Measurements from ENCODE around the gene FBXO34. TPM values are rescaled to one million over a fixed set of nuclear protein-coding genes. Genes with fewer than 3 reads are reported as not detected.
"Not testable (repeated sequence)": the region's sequence is repeated elsewhere in the genome, so short reads cannot be mapped to it uniquely, and the experiment has no call there.

Gene FBXO34
- total RNA-seq, 4 donors from 2014 or later = 18.8 to 32.5 (median 21.8) TPM

- H3K36me3 ChIP-seq = peaks cover 0 to 9% of the 10 kb centered on the region in 2 donors
- no peak overlapping the region for H3K27ac ChIP-seq
- no peaks in the 10 kb centered on the region for H3K27me3 ChIP-seq
- H3K4me3 ChIP-seq = no peak overlapping the region
- TF ChIP-seq POLR2A (IDR thresholded peaks at IDR 0.05) (no peak), POLR2AphosphoS5 (IDR thresholded peaks at IDR 0.05) (no peak), CTCF (IDR thresholded peaks at IDR 0.05) (no peak), EP300 (IDR thresholded peaks at IDR 0.05) (no peak)
- H3K9me3 ChIP-seq = no peaks in the 10 kb centered on the region
- no peak for ATAC-seq
- peaks cover 0 to 56% (median 4%) of the 10 kb centered on the region in 3 donors for H3K4me1 ChIP-seq
Measured at GRCh38 chr14:55303125-55303499, 31.9 kb downstream of the FBXO34 start.

GRCh38 chr14:55303691-55304145, 32.5 kb downstream of the FBXO34 start:
- H3K36me3 ChIP-seq = peaks cover 0 to 4% of the 10 kb centered on the region in 2 donors
- H3K27ac ChIP-seq = no peak overlapping the region
- WGBS, 2 donors (ENCODE audit: low coverage in 1 of 2) = 44 to 52% methylated on average over 2 of the region's 2 CpGs
- no peak for ATAC-seq
- H3K9me3 ChIP-seq = no peaks in the 10 kb centered on the region
- H3K4me3 ChIP-seq = no peak overlapping the region
- H3K27me3 ChIP-seq = no peaks in the 10 kb centered on the region
- H3K4me1 ChIP-seq = peaks cover 0 to 57% (median 4%) of the 10 kb centered on the region in 3 donors
- no peak for TF ChIP-seq POLR2A (IDR thresholded peaks at IDR 0.05)
- no peak for TF ChIP-seq CTCF (IDR thresholded peaks at IDR 0.05)
- no peak for TF ChIP-seq POLR2AphosphoS5 (IDR thresholded peaks at IDR 0.05)
- no peak for TF ChIP-seq EP300 (IDR thresholded peaks at IDR 0.05)

GRCh38 chr14:55306938-55307589, 35.8 kb downstream of the FBXO34 start:
- peak; percentile 67 for ATAC-seq
- no peaks in the 10 kb centered on the region for H3K27me3 ChIP-seq
- H3K9me3 ChIP-seq = peaks cover 0 to 1% (median 0%) of the 10 kb centered on the region in 3 donors
- peaks cover 0 to 63% (median 4%) of the 10 kb centered on the region in 3 donors for H3K4me1 ChIP-seq
- TF ChIP-seq CTCF (IDR thresholded peaks at IDR 0.05) (no peak), EP300 (IDR thresholded peaks at IDR 0.05) (no peak), POLR2A (IDR thresholded peaks at IDR 0.05) (no peak), POLR2AphosphoS5 (IDR thresholded peaks at IDR 0.05) (no peak)
- H3K36me3 ChIP-seq = peaks cover 0 to under 1% of the 10 kb centered on the region in 2 donors
- no peak overlapping the region for H3K4me3 ChIP-seq
- peak overlapping the region in 1 of 4 donors; percentile 12 for H3K27ac ChIP-seq
- WGBS, 2 donors (ENCODE audit: low coverage in 1 of 2) = 38 to 62% methylated on average over 3 to 5 of the region's 5 CpGs

- TF ChIP-seq POLR2A (IDR thresholded peaks at IDR 0.05) (no peak), CTCF (IDR thresholded peaks at IDR 0.05) (no peak), POLR2AphosphoS5 (IDR thresholded peaks at IDR 0.05) (no peak), EP300 (IDR thresholded peaks at IDR 0.05) (no peak)
- no peaks in the 10 kb centered on the region for H3K27me3 ChIP-seq
- H3K4me1 ChIP-seq = peaks cover 0 to 42% (median 4%) of the 10 kb centered on the region in 3 donors
- no peak overlapping the region for H3K27ac ChIP-seq
- peaks cover 0 to 11% (median 0%) of the 10 kb centered on the region in 3 donors for H3K9me3 ChIP-seq
- ATAC-seq = no peak
- WGBS, 2 donors (ENCODE audit: low coverage in 1 of 2) = 62 to 80% methylated on average over 2 of the region's 2 CpGs
- H3K4me3 ChIP-seq = no peak overlapping the region
- H3K36me3 ChIP-seq = peaks cover 0 to 10% of the 10 kb centered on the region in 2 donors
Measured at GRCh38 chr14:55309154-55309553, 37.9 kb downstream of the FBXO34 start.

GRCh38 chr14:55309761-55310365, 38.6 kb downstream of the FBXO34 start:
- no peak overlapping the region for H3K4me3 ChIP-seq
- H3K27ac ChIP-seq = no peak overlapping the region
- TF ChIP-seq EP300 (IDR thresholded peaks at IDR 0.05) = no peak
- TF ChIP-seq POLR2AphosphoS5 (IDR thresholded peaks at IDR 0.05) = no peak
- no peak for TF ChIP-seq POLR2A (IDR thresholded peaks at IDR 0.05)
- TF ChIP-seq CTCF (IDR thresholded peaks at IDR 0.05) = no peak
- H3K4me1 ChIP-seq = peaks cover 0 to 37% (median 4%) of the 10 kb centered on the region in 3 donors
- ATAC-seq = no peak
- 29 to 50% methylated on average over 1 of the region's 1 CpG for WGBS, 2 donors (ENCODE audit: low coverage in 1 of 2)
- peaks cover 0 to 10% of the 10 kb centered on the region in 2 donors for H3K36me3 ChIP-seq
- peaks cover 0 to 11% (median 0%) of the 10 kb centered on the region in 3 donors for H3K9me3 ChIP-seq
- no peaks in the 10 kb centered on the region for H3K27me3 ChIP-seq

GRCh38 chr14:55312379-55313030, 41.3 kb downstream of the FBXO34 start:
- WGBS, 2 donors (ENCODE audit: low coverage in 1 of 2) = 100% methylated on average over 2 to 3 of the region's 5 CpGs
- not testable (repeated sequence) for H3K27ac ChIP-seq, H3K27me3 ChIP-seq, H3K4me3 ChIP-seq, ATAC-seq
- H3K36me3 ChIP-seq = peaks cover 0 to 29% of the 10 kb centered on the region in 2 donors
- peaks cover 0 to 11% (median 0%) of the 10 kb centered on the region in 3 donors for H3K9me3 ChIP-seq
- peaks cover 0 to 21% (median 4%) of the 10 kb centered on the region in 3 donors for H3K4me1 ChIP-seq
